Thymus (tissue), 11 donors: Measurements from ENCODE around the gene CCDC6. TPM values are rescaled to one million over a fixed set of nuclear protein-coding genes. Genes with fewer than 3 reads are reported as not detected.

Experiments
- DNase-seq, 9 donors: peaks; one replicate each; pipeline ENCODE4 v3.0.0-alpha.2; 2013; ENCODE audit warnings: low spot score in 9 of 9, low read depth in 6 of 9, missing footprints in 1 of 9
- H3K27ac ChIP-seq, 2 donors: one replicate each; pipeline ENCODE4 v1.5.1; 2013; ENCODE audit warnings: control low read depth in 1 of 2, low read depth in 1 of 2, low read length in 1 of 2, mild to moderate bottlenecking in 1 of 2, moderate library complexity in 1 of 2
- H3K27me3 ChIP-seq, 2 donors: one replicate each; pipeline ENCODE4 v1.5.1; 2013; ENCODE audit warnings: low read length in 1 of 2; ENCODE audit not compliant: control insufficient read depth in 2 of 2, insufficient read depth in 1 of 2
- H3K36me3 ChIP-seq, 2 donors: one replicate each; pipeline ENCODE4 v1.5.1; 2013; ENCODE audit warnings: low read length in 1 of 2, mild to moderate bottlenecking in 1 of 2, moderate library complexity in 1 of 2; ENCODE audit not compliant: control insufficient read depth in 2 of 2, insufficient read depth in 2 of 2
- H3K4me1 ChIP-seq, 2 donors: one replicate each; pipeline ENCODE4 v1.5.1; 2013; ENCODE audit warnings: low read length in 2 of 2; ENCODE audit not compliant: control insufficient read depth in 2 of 2, insufficient read depth in 2 of 2
- H3K4me3 ChIP-seq, 2 donors: one replicate each; pipeline ENCODE4 v1.5.1; 2013; ENCODE audit warnings: low read length in 2 of 2, control low read depth in 1 of 2, mild to moderate bottlenecking in 1 of 2
- H3K9me3 ChIP-seq, 2 donors: one replicate each; pipeline ENCODE4 v1.5.1; 2013; ENCODE audit warnings: low read length in 1 of 2, mild to moderate bottlenecking in 1 of 2; ENCODE audit not compliant: control insufficient read depth in 2 of 2, insufficient read depth in 1 of 2
- WGBS: extraction: QIAGEN DNeasy Blood & Tissue Kit; methylation state at CpG from one replicate; pipeline ENCODE4 v1.1.7; 2013; 5-methylcytosine and 5-hydroxymethylcytosine counted together
- polyA plus RNA-seq: library from polyadenylated mRNA; stranded (reverse); fragments of 200-250 nt; gene quantifications from one replicate; pipeline ENCODE4 v1.2.3, GENCODE V29; 2013
- total RNA-seq: library from RNA; stranded (reverse); fragments of 120-200 nt; gene quantifications from one replicate; pipeline ENCODE4 v1.2.4, GENCODE V29; 2013
- donor health status: healthy.

CCDC6 gene
- total and polyA plus RNA-seq, 2 donors: 9.3 to 19.9 TPM

DNA sequence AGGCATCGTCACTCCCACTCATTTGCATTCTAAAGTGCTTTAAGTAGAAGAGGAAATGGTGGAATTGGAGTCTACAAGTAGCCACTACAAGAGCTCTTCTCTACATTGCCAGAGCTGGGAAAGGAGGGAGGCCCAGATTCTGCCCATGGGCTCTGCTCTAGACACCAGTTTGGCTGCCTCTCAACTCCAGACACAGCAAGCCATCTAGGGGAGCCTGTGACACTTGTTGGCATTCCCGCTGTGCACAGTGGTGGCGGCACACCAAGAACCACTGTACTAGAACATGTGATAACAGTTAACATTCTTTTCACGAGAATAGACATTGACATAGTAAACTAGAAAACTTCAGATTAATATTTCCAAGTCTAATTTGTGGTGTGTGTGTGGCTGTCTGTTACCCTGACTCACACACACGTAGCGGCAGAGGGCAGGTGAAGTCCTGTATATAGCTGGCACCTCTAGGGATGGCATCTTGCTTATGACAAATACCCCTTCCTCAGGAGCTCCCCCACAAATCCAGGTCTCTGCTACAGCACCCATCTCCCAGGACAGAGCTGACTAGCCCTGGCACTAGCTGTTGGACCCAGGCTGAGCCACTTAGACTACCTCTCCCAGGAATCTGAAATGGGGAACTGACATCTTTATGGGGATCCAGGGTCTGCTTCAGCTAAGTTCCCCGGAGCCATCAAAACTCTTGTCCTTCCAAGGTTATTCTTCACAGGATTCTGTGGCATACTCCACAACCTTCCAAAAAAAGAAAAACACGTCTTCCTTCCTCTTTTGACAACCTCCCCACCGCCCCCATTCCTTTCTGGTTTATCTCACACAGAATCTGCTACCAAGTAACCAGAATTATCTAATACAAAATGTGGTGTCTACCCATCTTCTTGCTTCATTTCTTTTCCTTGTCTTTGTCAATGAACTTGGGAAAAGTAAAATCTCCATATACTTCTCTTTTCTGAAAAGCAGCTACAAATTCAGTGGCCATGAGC, 98.4 kb downstream of the CCDC6 start:
- Histone ChIP-seq H3K27ac (no peak overlapping the region), H3K36me3 (peaks cover 45 to 78% of the 10 kb centered on the region in 2 donors), H3K27me3 (no peaks in the 10 kb centered on the region), H3K9me3 (no peaks in the 10 kb centered on the region), H3K4me1 (no peaks in the 10 kb centered on the region), H3K4me3 (no peak overlapping the region)
- no peak for DNase-seq
- WGBS: 90% methylated on average over 9 of the region's 9 CpGs

GRCh38 chr10:59805014-59805413, 101.3 kb downstream of the CCDC6 start:
- WGBS: 90% methylated on average over 6 of the region's 6 CpGs
- Histone ChIP-seq H3K4me1 (no peaks in the 10 kb centered on the region), H3K36me3 (peaks cover 31 to 61% of the 10 kb centered on the region in 2 donors), H3K4me3 (no peak overlapping the region), H3K27me3 (no peaks in the 10 kb centered on the region), H3K9me3 (no peaks in the 10 kb centered on the region), H3K27ac (no peak overlapping the region)
- DNase-seq: peak in 2 of 9 donors; percentile 15 to 24

DNA sequence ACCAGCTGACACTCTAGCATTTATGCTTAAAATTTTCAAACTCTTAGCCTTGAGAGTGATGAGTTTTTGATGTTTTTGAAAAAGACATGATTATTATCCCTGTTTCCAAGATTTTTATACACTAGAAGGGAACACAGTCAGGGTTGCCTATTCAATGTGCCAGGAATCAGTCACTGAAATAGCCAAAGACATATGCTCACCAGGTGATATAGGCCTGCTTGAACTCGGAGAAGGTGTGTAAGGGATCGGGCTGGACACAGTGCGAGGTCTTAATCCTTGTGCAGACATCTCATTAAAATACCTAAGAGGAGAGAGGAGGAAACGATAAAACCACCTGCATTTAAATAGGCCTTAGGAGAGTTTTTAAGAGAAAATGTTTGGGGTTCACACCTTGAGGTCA, 102.1 kb downstream of the CCDC6 start:
- H3K4me3 ChIP-seq: no peak overlapping the region
- peaks cover 26 to 56% of the 10 kb centered on the region in 2 donors for H3K36me3 ChIP-seq
- no peak overlapping the region for H3K27ac ChIP-seq
- H3K9me3 ChIP-seq: no peaks in the 10 kb centered on the region
- no peaks in the 10 kb centered on the region for H3K4me1 ChIP-seq
- H3K27me3 ChIP-seq: no peaks in the 10 kb centered on the region
- DNase-seq: no peak
- over 99% methylated on average over 4 of the region's 4 CpGs for WGBS

DNA sequence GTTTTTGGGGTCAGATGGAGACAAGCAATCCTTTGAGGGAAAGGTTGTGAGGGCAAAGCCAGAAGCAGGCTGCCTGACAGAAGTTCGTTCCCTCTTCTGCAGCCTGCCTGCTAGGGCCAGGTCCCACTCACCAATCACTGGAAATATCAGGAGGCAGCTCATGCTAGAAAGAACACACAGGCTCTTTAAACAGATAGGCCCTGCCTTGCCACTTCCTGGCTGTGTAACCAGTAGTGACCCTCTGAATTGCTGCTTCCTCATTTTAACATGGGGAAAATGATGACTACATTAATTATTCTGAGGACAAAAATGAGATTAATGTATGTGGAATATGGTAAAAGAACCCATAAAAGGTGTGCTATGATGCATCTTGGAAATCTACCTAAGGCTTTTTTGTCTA, 102.6 kb downstream of the CCDC6 start:
- Histone ChIP-seq H3K4me1 (no peaks in the 10 kb centered on the region), H3K4me3 (no peak overlapping the region), H3K9me3 (no peaks in the 10 kb centered on the region), H3K27me3 (no peaks in the 10 kb centered on the region), H3K36me3 (peaks cover 26 to 60% of the 10 kb centered on the region in 2 donors), H3K27ac (no peak overlapping the region)
- DNase-seq: no peak
- WGBS: 93% methylated on average over 1 of the region's 1 CpG

GRCh38 chr10:59801171-59801570, 105.2 kb downstream of the CCDC6 start:
- Histone ChIP-seq H3K4me3 (no peak overlapping the region), H3K4me1 (no peaks in the 10 kb centered on the region), H3K27ac (no peak overlapping the region), H3K9me3 (no peaks in the 10 kb centered on the region), H3K36me3 (peaks cover 17 to 47% of the 10 kb centered on the region in 2 donors), H3K27me3 (no peaks in the 10 kb centered on the region)
- WGBS: 100% methylated on average over 2 of the region's 2 CpGs
- DNase-seq: no peak

- no peak overlapping the region for H3K4me3 ChIP-seq
- no peaks in the 10 kb centered on the region for H3K4me1 ChIP-seq
- no peaks in the 10 kb centered on the region for H3K27me3 ChIP-seq
- H3K9me3 ChIP-seq: no peaks in the 10 kb centered on the region
- WGBS: 96% methylated on average over 1 of the region's 1 CpG
- peaks cover 10 to 37% of the 10 kb centered on the region in 2 donors for H3K36me3 ChIP-seq
- H3K27ac ChIP-seq: no peak overlapping the region
- no peak for DNase-seq
These were observed 106.9 kb downstream of the CCDC6 start for GRCh38 chr10:59799421-59799820.

GRCh38 chr10:59793919-59794318, 112.4 kb downstream of the CCDC6 start:
- Histone ChIP-seq H3K4me3 (no peak overlapping the region), H3K4me1 (no peaks in the 10 kb centered on the region), H3K36me3 (peaks cover 21 to 43% of the 10 kb centered on the region in 2 donors), H3K27ac (no peak overlapping the region), H3K27me3 (no peaks in the 10 kb centered on the region), H3K9me3 (no peaks in the 10 kb centered on the region)
- 95% methylated on average over 2 of the region's 2 CpGs for WGBS
- no peak for DNase-seq

DNA sequence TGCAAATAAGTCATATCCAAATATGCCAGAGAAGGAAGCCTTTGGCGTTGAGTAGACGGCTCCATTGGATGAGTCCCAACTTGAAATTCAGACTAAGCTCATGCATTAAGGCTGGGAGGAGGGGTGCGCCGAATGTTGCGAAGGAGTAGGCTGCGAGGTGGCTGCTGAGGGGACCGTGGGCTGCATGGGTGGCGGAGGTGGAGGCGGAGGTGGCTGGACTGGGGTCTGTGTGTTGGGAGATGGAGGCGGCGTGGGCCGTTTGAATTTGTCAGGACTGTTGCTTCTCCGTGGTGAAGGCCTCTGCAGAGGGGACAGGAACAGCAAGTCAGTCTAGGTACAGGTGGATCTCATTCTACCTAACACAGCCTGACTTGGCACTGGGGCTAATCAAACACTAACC, 113.5 kb downstream of the CCDC6 start:
- H3K4me1 ChIP-seq: no peaks in the 10 kb centered on the region
- no peaks in the 10 kb centered on the region for H3K27me3 ChIP-seq
- H3K4me3 ChIP-seq: no peak overlapping the region
- peaks cover 21 to 39% of the 10 kb centered on the region in 2 donors for H3K36me3 ChIP-seq
- WGBS: 90% methylated on average over 13 of the region's 13 CpGs
- no peak for DNase-seq
- no peak overlapping the region for H3K27ac ChIP-seq
- no peaks in the 10 kb centered on the region for H3K9me3 ChIP-seq

DNA sequence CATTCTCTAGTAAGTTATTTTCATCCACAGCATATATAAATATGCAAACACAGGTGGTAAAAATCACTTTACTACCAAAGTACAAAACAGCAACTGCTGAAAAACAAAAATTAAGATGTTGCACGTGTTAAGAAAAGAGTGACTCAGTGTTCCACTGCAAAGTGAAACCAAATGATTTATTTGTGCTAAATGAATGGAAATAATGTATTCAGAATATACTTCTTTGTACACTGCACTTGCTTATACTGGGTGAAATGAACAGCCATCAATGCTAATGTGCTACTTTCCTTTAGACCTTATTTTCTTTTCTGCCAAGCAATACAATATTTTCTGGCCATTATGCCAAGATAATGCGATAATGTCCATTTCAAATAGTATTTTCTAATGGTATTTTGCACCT, 114.8 kb downstream of the CCDC6 start:
- WGBS: 93% methylated on average over 2 of the region's 2 CpGs
- Histone ChIP-seq H3K4me1 (no peaks in the 10 kb centered on the region), H3K27me3 (no peaks in the 10 kb centered on the region), H3K36me3 (peaks cover 21 to 37% of the 10 kb centered on the region in 2 donors), H3K4me3 (no peak overlapping the region), H3K9me3 (no peaks in the 10 kb centered on the region), H3K27ac (no peak overlapping the region)
- DNase-seq: no peak
